A549 (cell line): ENCODE results near the gene SMAD6. TPM values are rescaled to one million over a fixed set of nuclear protein-coding genes. Genes with fewer than 3 reads are reported as not detected.
A peak's percentile ranks its signal among the peaks of the same experiment; 100 is the strongest.

ENCODE experiments used
- ATAC-seq, 2 experiments: fragments of 200-7000 bp in 1 of 2; fragments of >200 bp in 1 of 2; cut with Nextera tagmentation in 1 of 2; cut with Tn5 transposase in 1 of 2; 3 replicates each; pipeline versions ENCODE4 v1.8.0 to v1.9.1; 2018 to 2020; ENCODE audit warnings: mild to moderate bottlenecking in 1 of 2, moderate library complexity in 1 of 2
- CTCF ChIA-PET: fragments of 300-600 bp; sonication (Branson Sonifier 250); formaldehyde crosslinking; extraction: SDS; loops from one replicate; lab custom pipeline; 2021; ENCODE audit warnings: antibody characterized with exemption, inconsistent platforms; lab: Yijun Ruan, JAX
- POLR2A ChIA-PET: fragments of 350-600 bp; formaldehyde crosslinking; extraction: SDS; loops from one replicate; lab custom pipeline; 2021; ENCODE audit warnings: antibody characterized with exemption, inconsistent platforms; lab: Yijun Ruan, JAX
- DNase-seq, 2 experiments: peaks; one replicate each; pipeline versions ENCODE4 v3.0.0 to v3.0.0-alpha.2; 2011 to 2016; ENCODE audit warnings: low read depth in 1 of 2, low spot score in 1 of 2
- FAIRE-seq: peaks from 2 replicates; lab custom pipeline; 2011; peaks lifted over from hg19 to GRCh38; lab: Jason Lieb, UNC
- H3K27ac ChIP-seq, 2 experiments: fragments of >200 bp; sonication (Bioruptor Twin); formaldehyde crosslinking; 3 replicates each; pipeline ENCODE4 v1.5.1; 2016 to 2017
- H3K4me1 ChIP-seq: fragments of >200 bp; sonication (Bioruptor Twin); formaldehyde crosslinking; 3 replicates; pipeline ENCODE4 v1.6.1; 2016
- H3K4me2 ChIP-seq: fragments of >200 bp; sonication (Bioruptor Twin); formaldehyde crosslinking; 3 replicates; pipeline ENCODE4 v1.6.1; 2016
- H3K4me3 ChIP-seq: fragments of >200 bp; sonication (Bioruptor Twin); formaldehyde crosslinking; 3 replicates; pipeline ENCODE4 v1.5.1; 2016
- H3K9me3 ChIP-seq: fragments of >200 bp; sonication (Bioruptor Twin); formaldehyde crosslinking; 3 replicates; pipeline ENCODE4 v1.6.1; 2016
- ATOH8 ChIP-seq: fragments of 250-450 bp; sonication (Bioruptor Pico); IDR thresholded peaks from 2 replicates; pipeline ENCODE4 v1.5.0; 2020; ENCODE audit warnings: low read depth, mild to moderate bottlenecking, moderate library complexity
- BCL3 ChIP-seq: fragments of >200 bp; sonication (Bioruptor Twin); formaldehyde crosslinking; IDR thresholded peaks from 3 replicates; pipeline ENCODE4 v1.6.1; 2016
- BHLHE40 ChIP-seq: IDR thresholded peaks from 2 replicates; pipeline ENCODE4 v1.6.1; 2012; ENCODE audit warnings: low read depth, low read length, inconsistent platforms
- CBX2 ChIP-seq: fragments of 200-600 bp; sonication (generic); IDR thresholded peaks from 2 replicates; pipeline ENCODE4 v1.6.1; 2016; ENCODE audit warnings: low read depth, mild to moderate bottlenecking, borderline replicate concordance
- CHD2 ChIP-seq: fragments of 150-350 bp; IDR thresholded peaks from 2 replicates; pipeline ENCODE4 v1.6.1; 2014; ENCODE audit warnings: low read length; ENCODE audit not compliant: partially characterized antibody
- CHD4 ChIP-seq: fragments of 200-600 bp; sonication (generic); IDR thresholded peaks from 2 replicates; pipeline ENCODE4 v1.6.1; 2016; ENCODE audit warnings: antibody characterized with exemption, mild to moderate bottlenecking, borderline replicate concordance
- CTCF ChIP-seq: fragments of >200 bp; sonication (Bioruptor Twin); formaldehyde crosslinking; IDR thresholded peaks from 3 replicates; pipeline ENCODE4 v1.5.1; 2016
- EHMT2 ChIP-seq: fragments of 200-600 bp; sonication (generic); IDR thresholded peaks from 2 replicates; pipeline ENCODE4 v1.6.1; 2016; ENCODE audit warnings: antibody characterized with exemption, low read depth, mild to moderate bottlenecking, moderate library complexity
- ELK1 ChIP-seq: fragments of 150-350 bp; IDR thresholded peaks from 2 replicates; pipeline ENCODE4 v1.6.1; 2014; ENCODE audit warnings: low read depth, mild to moderate bottlenecking, low read length
- FOSB ChIP-seq: fragments of 250-450 bp; sonication (Bioruptor Pico); IDR thresholded peaks from 2 replicates; pipeline ENCODE4 v1.5.0; 2020; ENCODE audit warnings: mild to moderate bottlenecking, moderate library complexity
- FOSL2 ChIP-seq, 2 experiments: fragments of 450-650 bp in 1 of 2; fragments of >200 bp in 1 of 2; sonication (Bioruptor Twin) in 1 of 2; formaldehyde crosslinking; IDR thresholded peaks; 2 replicates each; pipeline versions ENCODE4 v1.5.0 to v1.6.1; 2016 to 2020; ENCODE audit warnings: mild to moderate bottlenecking in 1 of 2, moderate library complexity in 1 of 2
- GATA3 ChIP-seq: IDR thresholded peaks from 2 replicates; pipeline ENCODE4 v1.6.1; 2012; ENCODE audit warnings: borderline replicate concordance
- HOXA7 ChIP-seq: fragments of 250-450 bp; sonication (Bioruptor Pico); IDR thresholded peaks from 2 replicates; pipeline ENCODE4 v1.5.0; 2020; ENCODE audit warnings: mild to moderate bottlenecking, moderate library complexity
- HOXB13 ChIP-seq: fragments of 250-450 bp; sonication (Bioruptor Pico); IDR thresholded peaks from 2 replicates; pipeline ENCODE4 v1.5.0; 2020; ENCODE audit warnings: low read depth, mild to moderate bottlenecking, moderate library complexity
- HOXB5 ChIP-seq: fragments of 250-450 bp; sonication (Bioruptor Pico); IDR thresholded peaks from 2 replicates; pipeline ENCODE4 v1.5.0; 2020; ENCODE audit warnings: mild to moderate bottlenecking, moderate library complexity
- JUN ChIP-seq, 2 experiments: fragments of >200 bp; sonication (Bioruptor Twin); formaldehyde crosslinking; IDR thresholded peaks; 2 replicates in 1 of 2; 3 replicates in 1 of 2; pipeline ENCODE4 v1.6.1; 2016 to 2017
- KDM1A ChIP-seq: fragments of 200-600 bp; sonication (generic); IDR thresholded peaks from 2 replicates; pipeline ENCODE4 v1.6.1; 2016; ENCODE audit warnings: low read depth, mild to moderate bottlenecking
- MYC ChIP-seq: IDR thresholded peaks from 2 replicates; pipeline ENCODE4 v1.6.1; 2012; ENCODE audit warnings: mild to moderate bottlenecking, inconsistent platforms, low read length, improper control_type of control experiment, borderline replicate concordance
- NPAS2 ChIP-seq: fragments of 250-450 bp; sonication (Bioruptor Pico); IDR thresholded peaks from 2 replicates; pipeline ENCODE4 v1.8.0; 2022; ENCODE audit warnings: mild to moderate bottlenecking, moderate library complexity, borderline replicate concordance
- PBX3 ChIP-seq: IDR thresholded peaks from 2 replicates; pipeline ENCODE4 v1.6.1; 2012
- POLR2A ChIP-seq: IDR thresholded peaks from 2 replicates; pipeline ENCODE4 v1.6.1; 2012; ENCODE audit warnings: mild to moderate bottlenecking, low read length
- RARB ChIP-seq: fragments of 250-450 bp; sonication (Bioruptor Pico); IDR thresholded peaks from 2 replicates; pipeline ENCODE4 v1.8.0; 2021; ENCODE audit warnings: mild to moderate bottlenecking, moderate library complexity
- REST ChIP-seq: fragments of 200-600 bp; sonication (generic); IDR thresholded peaks from 2 replicates; pipeline ENCODE4 v1.6.1; 2016; ENCODE audit warnings: antibody characterized with exemption, mild to moderate bottlenecking, moderate library complexity
- RNF2 ChIP-seq: fragments of 200-600 bp; sonication (generic); IDR thresholded peaks from 2 replicates; pipeline ENCODE4 v1.6.1; 2016; ENCODE audit warnings: low read depth, mild to moderate bottlenecking, antibody characterized with exemption, moderate library complexity, borderline replicate concordance
- SREBF2 ChIP-seq: fragments of 450-650 bp; IDR thresholded peaks from 2 replicates; pipeline ENCODE4 v1.6.1; 2014; ENCODE audit warnings: mild to moderate bottlenecking, moderate library complexity
- USF2 ChIP-seq: fragments of 450-650 bp; IDR thresholded peaks from 2 replicates; pipeline ENCODE4 v1.6.1; 2014; ENCODE audit warnings: antibody characterized with exemption
- ZC3H11A ChIP-seq: fragments of 450-650 bp; IDR thresholded peaks from 2 replicates; pipeline ENCODE4 v1.6.1; 2014; ENCODE audit warnings: antibody characterized with exemption, mild to moderate bottlenecking
- ZFP36 ChIP-seq: fragments of 450-650 bp; IDR thresholded peaks from 2 replicates; pipeline ENCODE4 v1.6.1; 2014; ENCODE audit warnings: borderline replicate concordance; ENCODE audit not compliant: partially characterized antibody
- WGBS: methylation state at CpG from one replicate; pipeline ENCODE4 v1.1.6; 2017; ENCODE audit errors: missing lambda C conversion rate; 5-methylcytosine and 5-hydroxymethylcytosine counted together
- polyA plus RNA-seq, 4 experiments: library from polyadenylated mRNA; depleted of rRNA in 3 of 4; stranded (reverse); fragments of >200 nt; fragmentation: RNase III in 1 of 4; extraction: RNeasy Plus Mini Kit Qiagen cat#74134 plus additional on column Dnase treatment in 1 of 4; gene quantifications; 2 replicates in 3 of 4; 3 replicates in 1 of 4; pipeline ENCODE4 v1.2.3, GENCODE V29; 2011 to 2017

SMAD6 gene
- polyA plus RNA-seq, 2 of the 4 experiments (the other 2 are of a cell fraction) = 9.6 to 46.6 TPM

GRCh38 chr15:66765478-66766281 is 63.6 kb downstream of the SMAD6 start:
- POLR2A ChIA-PET = interaction anchor here (0.6 to 1.5 kb wide), 5 partner anchors 14 to 64 kb away, joined by 3 to 8 read pairs (median 3); partner anchors contain the start of gene SMAD6
- FAIRE-seq (peak; percentile 99), DNase-seq (peak; percentile 95 to 97), ATAC-seq (peak; percentile 71 to 75)
- no peak overlapping the region; the same call in 1 of the 3 replicates for H3K4me3 ChIP-seq
- H3K4me2 ChIP-seq = peak overlapping the region; percentile 83
- CTCF ChIA-PET = interaction anchor here (0.7 to 42.9 kb wide), 8 partner anchors 5 to 86 kb away, joined by 3 to 779 read pairs (median 90); partner anchors contain the start of gene SMAD6
- H3K9me3 ChIP-seq = no peaks in the 10 kb centered on the region
- WGBS = 6% methylated on average over 13 of the region's 13 CpGs
- H3K27ac ChIP-seq = peak overlapping the region; percentile 93 to 94
- peaks cover 97% of the 10 kb centered on the region for H3K4me1 ChIP-seq
- TF ChIP-seq MYC (peak; percentile 93), PBX3 (peak; percentile 91), ELK1 (no peak), HOXA7 (CRISPR knock-in tag) (no peak), RNF2 (no peak), FOSL2 (IDR thresholded peaks at IDR 0.05) (peak; percentile 52), FOSL2 (CRISPR knock-in tag; IDR thresholded peaks at IDR 0.05) (peak; percentile 84), GATA3 (peak; percentile 99), USF2 (no peak), SREBF2 (no peak), RARB (CRISPR knock-in tag) (no peak; the same call in 1 of the 2 replicates), HOXB13 (CRISPR knock-in tag) (peak; percentile 9; the same call in 1 of the 2 replicates), CHD2 (no peak), CBX2 (no peak), BHLHE40 (no peak), POLR2A (no peak), FOSB (CRISPR knock-in tag) (peak; percentile 21; the same call in 1 of the 2 replicates), EHMT2 (no peak), ZC3H11A (no peak), CHD4 (no peak), HOXB5 (peak; percentile 97), REST (no peak), KDM1A (peak; percentile 66; the same call in 1 of the 2 replicates), ZFP36 (no peak), BCL3 (peak; percentile 96), CTCF (no peak), NPAS2 (CRISPR knock-in tag) (no peak), JUN (IDR thresholded peaks at IDR 0.05) (peak; percentile 97 to 98), ATOH8 (no peak)
